HG02588 (cell line): ENCODE results near the gene AK6.
A peak's percentile ranks its signal among the peaks of the same experiment; 100 is the strongest.
"Not testable (repeated sequence)": the region's sequence is repeated elsewhere in the genome, so short reads cannot be mapped to it uniquely, and the experiment has no call there.

ENCODE experiments used
- ATAC-seq: cut with Tn5 transposase; IDR thresholded peaks from one replicate; pipeline ENCODE4 v1.9.1; 2021; ENCODE audit warnings: mild to moderate bottlenecking, moderate library complexity; ENCODE audit not compliant: unreplicated experiment

The AK6 gene

GRCh38 chr5:69369340-69370121 lies at the start of gene AK6, which contains the start of the genes RAD17 and TAF9:
AK6 (minus strand) TSS chr5:69369520; CDS start chr5:69369490, 30 bp downstream.
RAD17 (plus strand) TSS chr5:69369818; CDS start chr5:69372209, 2,391 bp downstream.
TAF9 (minus strand) TSS chr5:69369520; CDS start chr5:69365737, 3,783 bp downstream.
- ATAC-seq = peak; percentile 95

- ATAC-seq = no peak
These were observed 49.2 kb upstream of the AK6 start for GRCh38 chr5:69418554-69418953.

GRCh38 chr5:69416699-69417098 lies 47.4 kb upstream of the AK6 start:
- ATAC-seq = no peak

GRCh38 chr5:69416180-69416579 lies 46.9 kb upstream of the AK6 start:
- no peak for ATAC-seq

GRCh38 chr5:69415584-69415958 lies 46.3 kb upstream of the AK6 start:
- ATAC-seq = no peak

- peak; percentile 62 for ATAC-seq
These were observed 45.7 kb upstream of the AK6 start, which contains the start of gene MARVELD2 for GRCh38 chr5:69414885-69415583. MARVELD2 (plus strand) TSS chr5:69415116; CDS start chr5:69419386, 4,270 bp downstream.

- no peak for ATAC-seq
These were observed 35.5 kb upstream of the AK6 start for GRCh38 chr5:69404659-69405330.

GRCh38 chr5:69378376-69378775 lies 9.1 kb upstream of the AK6 start:
- no peak for ATAC-seq

GRCh38 chr5:69374911-69375446 lies 5.7 kb upstream of the AK6 start:
- peak; percentile 71 for ATAC-seq

GRCh38 chr5:69372394-69372793 lies 3.1 kb upstream of the AK6 start:
- no peak for ATAC-seq

- ATAC-seq = not testable (repeated sequence)
These were observed 1.0 kb upstream of the AK6 start for GRCh38 chr5:69370335-69370734.

- ATAC-seq = no peak
These were observed 621 bp downstream of the AK6 start for GRCh38 chr5:69368458-69369339.

- no peak for ATAC-seq
These were observed 1.5 kb downstream of the AK6 start for GRCh38 chr5:69367697-69368279.

GRCh38 chr5:69364850-69365249 lies 4.5 kb downstream of the AK6 start:
- ATAC-seq = no peak

- no peak for ATAC-seq
These were observed 4.9 kb downstream of the AK6 start for GRCh38 chr5:69364414-69364813.

GRCh38 chr5:69360442-69360841 lies 8.9 kb downstream of the AK6 start:
- ATAC-seq = no peak

- ATAC-seq = no peak
These were observed 9.6 kb downstream of the AK6 start for GRCh38 chr5:69359699-69360098.

- no peak for ATAC-seq
These were observed 18.7 kb downstream of the AK6 start for GRCh38 chr5:69350664-69351063.

GRCh38 chr5:69343083-69343482 lies 26.2 kb downstream of the AK6 start:
- no peak for ATAC-seq
